Measurements from ENCODE around the gene SRXN1.
A peak's percentile ranks its signal among the peaks of the same experiment; 100 is the strongest.

SRXN1 gene

DNA sequence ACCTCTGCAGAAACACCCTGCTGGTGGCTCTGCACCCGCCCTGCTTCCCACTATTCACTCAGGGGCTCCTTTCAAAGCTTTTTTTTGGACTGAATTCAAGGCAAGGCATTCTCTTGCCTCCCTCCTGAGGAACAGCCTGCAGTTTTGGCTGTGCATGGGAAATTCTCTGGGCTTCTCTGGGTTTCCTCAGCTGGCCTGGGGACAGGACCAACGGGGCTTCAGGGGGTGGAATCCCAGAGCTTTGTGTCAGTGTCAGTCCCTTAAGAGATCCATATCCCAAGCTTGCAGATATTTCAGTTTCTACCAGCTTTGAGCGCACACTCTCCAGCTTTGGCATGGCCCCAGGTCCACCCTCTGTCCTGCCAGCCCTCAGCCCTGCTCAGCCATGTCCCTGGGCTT lies 20.6 kb upstream of the SRXN1 start:
- TF ChIP-seq, protein P1, sequence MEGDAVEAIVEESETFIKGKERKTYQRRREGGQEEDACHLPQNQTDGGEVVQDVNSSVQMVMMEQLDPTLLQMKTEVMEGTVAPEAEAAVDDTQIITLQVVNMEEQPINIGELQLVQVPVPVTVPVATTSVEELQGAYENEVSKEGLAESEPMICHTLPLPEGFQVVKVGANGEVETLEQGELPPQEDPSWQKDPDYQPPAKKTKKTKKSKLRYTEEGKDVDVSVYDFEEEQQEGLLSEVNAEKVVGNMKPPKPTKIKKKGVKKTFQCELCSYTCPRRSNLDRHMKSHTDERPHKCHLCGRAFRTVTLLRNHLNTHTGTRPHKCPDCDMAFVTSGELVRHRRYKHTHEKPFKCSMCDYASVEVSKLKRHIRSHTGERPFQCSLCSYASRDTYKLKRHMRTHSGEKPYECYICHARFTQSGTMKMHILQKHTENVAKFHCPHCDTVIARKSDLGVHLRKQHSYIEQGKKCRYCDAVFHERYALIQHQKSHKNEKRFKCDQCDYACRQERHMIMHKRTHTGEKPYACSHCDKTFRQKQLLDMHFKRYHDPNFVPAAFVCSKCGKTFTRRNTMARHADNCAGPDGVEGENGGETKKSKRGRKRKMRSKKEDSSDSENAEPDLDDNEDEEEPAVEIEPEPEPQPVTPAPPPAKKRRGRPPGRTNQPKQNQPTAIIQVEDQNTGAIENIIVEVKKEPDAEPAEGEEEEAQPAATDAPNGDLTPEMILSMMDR (IDR thresholded peaks at IDR 0.05; ENCODE audit: extremely low read depth, missing control alignments) = no peak
- DNase-seq (ENCODE audit: low spot score) = no peak

DNA sequence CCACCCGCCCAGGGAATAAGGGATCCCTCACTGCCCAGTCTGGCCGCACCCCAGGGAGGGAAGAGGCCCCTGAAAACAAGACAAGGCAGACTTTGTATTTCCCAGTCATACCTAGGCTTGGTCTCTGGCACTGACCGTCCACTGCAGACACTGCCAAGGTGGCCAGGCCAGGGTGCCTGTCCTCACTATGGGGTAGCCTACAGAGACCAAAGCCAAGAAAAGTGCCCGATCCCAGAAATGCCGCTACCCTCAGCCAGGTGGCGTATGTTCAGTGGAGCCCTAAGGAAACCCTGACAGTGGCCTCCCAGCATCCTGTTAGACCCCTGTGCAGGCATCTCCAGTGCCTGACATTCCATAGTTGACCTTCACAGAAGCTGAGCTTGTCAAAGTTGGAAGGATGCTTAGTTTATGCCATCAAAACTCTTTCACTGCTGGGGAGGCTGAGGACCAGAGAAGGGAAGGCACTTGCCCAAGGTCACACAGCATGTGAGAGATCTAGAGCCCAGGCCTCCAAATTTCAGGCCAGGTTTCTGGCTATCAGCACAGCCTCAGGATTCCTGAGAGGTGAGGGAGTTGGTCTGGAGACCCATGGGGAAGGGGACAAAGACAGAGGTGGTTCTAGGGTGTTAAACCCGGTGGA lies 20.1 kb upstream of the SRXN1 start:
- TF ChIP-seq, protein P1 (IDR thresholded peaks at IDR 0.05; ENCODE audit: extremely low read depth, missing control alignments) = no peak
- no peak for DNase-seq (ENCODE audit: low spot score)

DNA sequence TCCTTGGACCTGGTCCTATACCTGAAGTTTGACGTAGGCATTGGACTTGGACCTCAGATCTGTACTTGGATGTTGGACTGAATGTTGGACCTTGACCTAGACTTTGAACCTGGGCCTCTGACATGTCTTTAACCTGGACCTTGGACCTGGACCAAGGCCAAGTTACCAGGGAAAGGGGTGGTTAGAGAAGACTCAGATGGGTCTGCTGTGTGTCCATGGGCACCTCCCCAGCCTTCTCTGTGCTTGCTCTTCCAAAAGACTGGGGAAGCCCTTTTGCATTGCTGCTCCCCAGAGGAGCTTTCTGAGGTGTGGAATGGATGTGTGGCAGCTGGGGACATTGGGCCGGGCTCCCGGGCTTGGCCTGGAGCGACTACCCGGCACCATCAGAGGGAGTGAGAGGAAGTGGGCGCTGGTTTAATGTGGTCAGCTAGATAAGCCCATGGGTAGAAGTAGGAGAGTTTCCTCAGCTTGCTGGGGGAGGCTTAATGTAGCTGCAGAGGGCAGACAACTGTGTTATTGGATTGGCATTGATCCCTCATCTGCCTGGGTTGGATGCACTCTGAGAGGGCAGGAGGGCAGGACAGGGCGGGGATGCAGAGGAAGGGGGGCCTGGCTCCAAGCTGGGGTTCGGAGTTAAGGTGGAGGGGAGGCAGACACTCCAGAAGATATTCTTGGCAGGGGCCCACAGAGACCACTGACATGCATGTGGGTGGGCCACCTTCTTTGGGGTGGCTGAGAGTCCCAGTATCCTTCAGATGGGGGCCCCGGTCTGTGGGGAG lies 18.4 kb upstream of the SRXN1 start:
- TF ChIP-seq, protein P1 (IDR thresholded peaks at IDR 0.05; ENCODE audit: extremely low read depth, missing control alignments) = no peak
- no peak for DNase-seq (ENCODE audit: low spot score)

DNA sequence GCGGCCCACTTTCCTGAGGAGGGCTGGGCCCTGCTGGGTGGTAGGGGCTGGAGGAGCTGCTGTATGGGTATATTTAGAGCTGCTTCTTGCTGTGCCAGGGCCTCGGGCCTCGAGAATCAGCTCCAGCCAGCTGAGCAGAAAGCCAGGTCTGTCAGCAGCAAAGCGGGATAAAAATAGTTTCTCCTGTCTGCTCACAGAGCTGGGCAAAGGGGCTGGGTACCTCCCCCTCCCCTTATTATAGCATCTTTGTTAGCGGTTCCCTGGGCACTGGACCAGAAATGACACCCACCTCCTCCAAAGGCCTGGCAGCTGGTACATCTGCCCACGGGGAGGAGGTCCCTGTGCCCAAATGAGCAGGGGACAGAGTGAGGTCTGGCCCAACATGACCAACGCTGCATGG lies 16.6 kb upstream of the SRXN1 start:
- no peak for DNase-seq (ENCODE audit: low spot score)
- TF ChIP-seq, protein P1 (IDR thresholded peaks at IDR 0.05; ENCODE audit: extremely low read depth, missing control alignments) = no peak

DNA sequence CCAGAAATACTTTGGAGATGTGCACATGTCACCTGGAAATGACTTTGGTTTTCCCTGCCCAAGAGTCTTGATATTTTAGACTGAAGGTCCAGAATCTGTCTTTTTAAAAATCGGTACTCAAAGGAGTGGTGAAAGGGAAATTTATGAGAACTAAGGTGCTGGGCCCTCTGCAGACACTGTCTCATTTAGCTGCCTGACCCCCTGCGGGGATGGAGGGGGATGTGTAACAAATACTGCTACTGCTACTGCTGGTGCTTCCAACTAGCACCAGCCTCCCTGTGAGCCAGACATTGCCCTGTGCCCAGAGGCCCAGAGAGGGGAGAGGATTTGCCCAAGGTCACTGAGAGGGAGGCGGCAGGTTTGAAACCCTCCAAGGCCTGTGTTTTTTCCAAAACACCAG lies 15.6 kb upstream of the SRXN1 start:
- TF ChIP-seq, protein P1 (IDR thresholded peaks at IDR 0.05; ENCODE audit: extremely low read depth, missing control alignments) = no peak
- no peak for DNase-seq (ENCODE audit: low spot score)

DNA sequence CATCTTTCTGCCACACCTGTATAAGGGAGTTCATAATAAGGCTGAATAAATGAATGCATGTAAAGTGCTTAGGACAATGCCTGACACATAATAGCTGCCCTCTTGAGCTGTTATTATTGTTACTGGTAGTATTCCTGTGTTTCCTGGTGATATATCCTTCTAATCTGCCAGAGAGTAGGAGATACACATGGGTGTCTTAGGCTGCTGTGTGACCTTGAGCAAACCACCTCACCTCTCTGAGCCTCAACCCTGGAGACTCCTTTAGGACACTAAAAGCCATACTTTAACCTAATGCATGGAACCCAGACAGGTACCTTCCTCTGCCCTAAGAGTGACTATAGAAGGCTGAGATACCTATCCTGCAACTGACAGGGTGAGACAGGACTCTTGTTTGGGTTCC lies 15.1 kb upstream of the SRXN1 start:
- TF ChIP-seq, protein P1 (IDR thresholded peaks at IDR 0.05; ENCODE audit: extremely low read depth, missing control alignments) = no peak
- no peak for DNase-seq (ENCODE audit: low spot score)

DNA sequence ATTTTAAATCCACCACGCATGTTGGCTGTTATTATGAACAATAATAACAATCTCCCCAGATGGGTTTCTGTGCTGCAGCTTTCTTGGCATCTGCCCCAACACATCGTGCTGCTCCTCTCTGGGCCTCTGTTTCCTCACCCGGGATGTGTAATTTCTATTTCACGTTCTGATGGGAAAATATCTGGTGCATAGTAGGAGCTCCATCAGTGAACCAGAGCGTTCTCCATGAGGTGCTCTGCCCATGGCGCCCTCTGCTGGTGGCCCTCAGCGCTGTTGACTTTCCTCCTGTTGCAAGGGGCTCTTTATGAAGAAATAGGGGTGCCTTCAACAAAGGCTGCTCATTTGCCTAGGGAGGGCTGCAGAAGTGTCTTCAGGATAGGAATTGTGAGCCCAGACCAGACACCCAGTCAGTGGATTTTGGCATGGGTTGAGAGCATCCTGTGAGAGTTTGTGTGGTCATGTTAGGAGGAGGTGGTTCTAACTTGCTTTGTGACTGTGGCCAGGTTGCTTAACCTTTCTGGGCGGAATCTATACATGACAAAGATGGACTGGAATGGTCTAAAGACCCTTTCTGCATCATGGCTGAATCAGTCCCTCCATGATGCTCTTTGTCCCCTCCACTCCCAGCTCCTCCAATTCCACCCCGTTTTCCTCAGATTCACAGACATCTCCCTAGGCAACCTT lies 14.5 kb upstream of the SRXN1 start:
- peak; percentile 81 for DNase-seq (ENCODE audit: low spot score)
- TF ChIP-seq, protein P1 (IDR thresholded peaks at IDR 0.05; ENCODE audit: extremely low read depth, missing control alignments) = peak; percentile 81
